HG02970 (cell line): Measurements from ENCODE around the gene DCAF15.

ENCODE experiments used
- ATAC-seq: cut with Tn5 transposase; IDR thresholded peaks from one replicate; pipeline ENCODE4 v1.9.1; 2021; ENCODE audit warnings: mild to moderate bottlenecking, moderate library complexity, moderate number of reproducible peaks; ENCODE audit not compliant: unreplicated experiment, low FRiP score

Gene DCAF15

GRCh38 chr19:14006766-14007562, 54.7 kb downstream of the DCAF15 start:
- peak; percentile 39 for ATAC-seq
